ENCODE results near the gene SVOP.

Gene SVOP, protein sequence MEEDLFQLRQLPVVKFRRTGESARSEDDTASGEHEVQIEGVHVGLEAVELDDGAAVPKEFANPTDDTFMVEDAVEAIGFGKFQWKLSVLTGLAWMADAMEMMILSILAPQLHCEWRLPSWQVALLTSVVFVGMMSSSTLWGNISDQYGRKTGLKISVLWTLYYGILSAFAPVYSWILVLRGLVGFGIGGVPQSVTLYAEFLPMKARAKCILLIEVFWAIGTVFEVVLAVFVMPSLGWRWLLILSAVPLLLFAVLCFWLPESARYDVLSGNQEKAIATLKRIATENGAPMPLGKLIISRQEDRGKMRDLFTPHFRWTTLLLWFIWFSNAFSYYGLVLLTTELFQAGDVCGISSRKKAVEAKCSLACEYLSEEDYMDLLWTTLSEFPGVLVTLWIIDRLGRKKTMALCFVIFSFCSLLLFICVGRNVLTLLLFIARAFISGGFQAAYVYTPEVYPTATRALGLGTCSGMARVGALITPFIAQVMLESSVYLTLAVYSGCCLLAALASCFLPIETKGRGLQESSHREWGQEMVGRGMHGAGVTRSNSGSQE

DNA sequence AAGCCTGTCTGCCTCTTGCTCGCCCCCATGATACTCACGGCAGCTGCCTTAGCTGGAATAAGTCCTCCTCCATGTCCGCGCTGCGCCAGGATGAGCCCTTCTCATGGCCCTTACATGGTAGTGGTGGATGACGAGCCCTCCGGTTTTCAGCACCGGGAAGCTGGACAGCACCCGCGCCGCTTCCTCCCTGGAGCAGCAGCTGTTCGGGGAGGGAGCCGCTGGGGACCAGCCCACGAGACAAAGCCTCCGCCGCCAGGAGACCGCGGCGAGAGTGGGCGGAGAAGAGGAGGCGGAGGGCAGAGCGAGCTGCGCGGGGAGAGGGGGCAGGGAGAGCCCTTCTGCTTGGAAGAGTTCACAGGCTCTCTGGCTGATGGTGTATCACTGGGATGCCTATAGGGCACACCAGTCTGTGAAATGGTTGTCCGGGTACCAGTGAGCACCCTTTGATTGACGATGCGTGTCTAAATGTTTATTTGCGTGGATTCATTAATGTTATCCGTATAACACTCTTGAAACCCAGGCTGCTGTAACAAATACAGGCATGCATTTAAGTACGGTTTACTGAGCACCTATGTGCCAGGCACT, at the start of gene SVOP:
Gene SVOP, minus strand, starts transcription at position 273 of the 585 bp plus-strand sequence. Its CDS starts 200 bp downstream, at position 73.
- H4K20me1 ChIP-seq (ENCODE audit: insufficient read depth, low read length) = no peaks in the 10 kb centered on the region
- H3K27ac ChIP-seq (ENCODE audit: low read length) = no peak within 1 kb of the TSS
- H3K27me3 ChIP-seq (ENCODE audit: low read depth, low read length) = peaks cover 8% of the 10 kb centered on the region
- H3K9ac ChIP-seq (ENCODE audit: low read length) = no peak within 1 kb of the TSS
- H3K79me2 ChIP-seq (ENCODE audit: low read length) = no peaks in the 10 kb centered on the region
- no peak within 1 kb of the TSS for H2AFZ ChIP-seq (ENCODE audit: low read depth, low read length)
- TF ChIP-seq, protein P1, sequence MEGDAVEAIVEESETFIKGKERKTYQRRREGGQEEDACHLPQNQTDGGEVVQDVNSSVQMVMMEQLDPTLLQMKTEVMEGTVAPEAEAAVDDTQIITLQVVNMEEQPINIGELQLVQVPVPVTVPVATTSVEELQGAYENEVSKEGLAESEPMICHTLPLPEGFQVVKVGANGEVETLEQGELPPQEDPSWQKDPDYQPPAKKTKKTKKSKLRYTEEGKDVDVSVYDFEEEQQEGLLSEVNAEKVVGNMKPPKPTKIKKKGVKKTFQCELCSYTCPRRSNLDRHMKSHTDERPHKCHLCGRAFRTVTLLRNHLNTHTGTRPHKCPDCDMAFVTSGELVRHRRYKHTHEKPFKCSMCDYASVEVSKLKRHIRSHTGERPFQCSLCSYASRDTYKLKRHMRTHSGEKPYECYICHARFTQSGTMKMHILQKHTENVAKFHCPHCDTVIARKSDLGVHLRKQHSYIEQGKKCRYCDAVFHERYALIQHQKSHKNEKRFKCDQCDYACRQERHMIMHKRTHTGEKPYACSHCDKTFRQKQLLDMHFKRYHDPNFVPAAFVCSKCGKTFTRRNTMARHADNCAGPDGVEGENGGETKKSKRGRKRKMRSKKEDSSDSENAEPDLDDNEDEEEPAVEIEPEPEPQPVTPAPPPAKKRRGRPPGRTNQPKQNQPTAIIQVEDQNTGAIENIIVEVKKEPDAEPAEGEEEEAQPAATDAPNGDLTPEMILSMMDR (IDR thresholded peaks at IDR 0.05; ENCODE audit: low read depth, low read length) = no peak
- no peak for TF ChIP-seq EZH2phosphoT487 (IDR thresholded peaks at IDR 0.05; ENCODE audit: low read depth)
- no peaks in the 10 kb centered on the region for H3K36me3 ChIP-seq (replicated peaks; ENCODE audit: low read depth, low read length)
- no peak within 1 kb of the TSS for H3K4me2 ChIP-seq (ENCODE audit: low read length)
- no peaks in the 10 kb centered on the region for H3K4me1 ChIP-seq (ENCODE audit: low read length)
- H3K9me3 ChIP-seq (ENCODE audit: insufficient read depth, low read length) = peaks cover 10% of the 10 kb centered on the region; the same call in 1 of the 2 replicates
- no peak within 1 kb of the TSS for H3K4me3 ChIP-seq (ENCODE audit: low read length)

DNA sequence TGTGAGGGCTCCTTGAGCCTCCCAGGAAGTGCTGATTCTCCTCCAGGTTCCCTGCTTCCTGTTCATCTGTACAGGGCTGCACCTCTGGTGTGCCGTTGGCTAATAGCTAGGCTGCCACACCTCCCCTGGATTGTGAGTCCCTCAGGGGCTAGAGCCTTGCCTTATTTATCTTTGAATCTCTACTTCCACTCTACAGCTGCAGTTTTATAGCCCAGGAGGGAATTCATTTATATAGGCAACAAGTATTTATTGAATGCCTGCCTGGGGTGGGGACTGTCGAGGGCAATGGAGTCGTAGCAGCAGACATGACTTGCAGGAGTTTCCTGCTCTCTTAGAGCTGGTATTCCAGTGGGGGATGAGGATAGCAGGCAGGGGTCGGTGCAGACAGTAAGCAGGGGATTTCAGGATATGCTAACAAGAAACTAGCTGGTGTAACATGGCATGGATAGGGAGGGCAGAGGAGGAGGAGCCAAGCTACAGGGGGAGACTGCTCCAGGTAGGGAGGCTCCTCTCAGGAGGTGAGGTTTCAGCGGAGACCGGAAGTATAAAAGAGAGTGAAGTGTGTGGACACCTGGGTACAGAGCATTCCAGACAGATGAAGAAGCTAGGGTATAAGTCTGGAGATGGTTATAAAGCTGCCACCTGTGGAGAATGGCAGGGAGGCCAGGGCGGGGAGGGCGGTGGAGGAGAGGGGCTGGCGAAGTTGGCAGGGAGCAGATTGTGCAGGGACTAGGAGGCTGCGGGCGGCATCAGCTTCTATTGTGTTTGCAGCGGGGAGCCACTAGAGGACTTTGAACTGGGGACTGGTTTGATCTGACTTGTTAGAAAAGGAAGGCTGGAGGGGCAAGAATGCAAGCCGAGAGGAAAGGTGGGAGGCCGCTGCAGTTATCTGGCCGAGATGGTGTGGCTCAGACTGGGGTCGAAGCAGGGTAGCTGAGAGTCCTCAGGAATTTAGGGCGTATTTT, 48.7 kb upstream of the SVOP start:
- Histone ChIP-seq H3K9ac (ENCODE audit: low read length) (no peak overlapping the region), H3K9me3 (ENCODE audit: insufficient read depth, low read length) (no peaks in the 10 kb centered on the region), H3K79me2 (ENCODE audit: low read length) (no peaks in the 10 kb centered on the region), H3K4me2 (ENCODE audit: low read length) (no peak overlapping the region), H2AFZ (ENCODE audit: low read depth, low read length) (no peak overlapping the region), H3K4me1 (ENCODE audit: low read length) (no peaks in the 10 kb centered on the region), H3K4me3 (ENCODE audit: low read length) (no peak overlapping the region), H3K27me3 (ENCODE audit: low read depth, low read length) (no peaks in the 10 kb centered on the region), H3K36me3 (replicated peaks; ENCODE audit: low read depth, low read length) (peaks cover 2% of the 10 kb centered on the region), H3K27ac (ENCODE audit: low read length) (no peak overlapping the region), H4K20me1 (ENCODE audit: insufficient read depth, low read length) (no peaks in the 10 kb centered on the region)
- no peak for TF ChIP-seq EZH2phosphoT487 (IDR thresholded peaks at IDR 0.05; ENCODE audit: low read depth)
- TF ChIP-seq, protein P1 (IDR thresholded peaks at IDR 0.05; ENCODE audit: low read depth, low read length) = no peak

DNA sequence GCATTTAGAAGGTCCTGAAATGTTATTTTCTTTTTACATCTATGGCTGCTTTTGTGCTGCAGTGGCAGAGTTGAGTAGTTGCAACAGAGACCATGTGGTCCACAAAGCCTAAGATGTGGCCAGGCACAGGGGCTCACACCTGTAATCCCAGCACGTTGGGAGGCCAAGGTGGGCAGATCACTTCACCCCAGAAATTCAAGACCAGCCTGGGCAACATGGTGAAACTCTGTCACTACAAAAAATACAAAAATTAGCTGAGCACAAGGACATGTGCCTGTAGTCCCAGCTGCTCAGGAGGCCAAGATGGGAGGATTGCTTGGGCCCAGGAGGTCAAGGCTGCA, 45.0 kb upstream of the SVOP start:
- Histone ChIP-seq H3K36me3 (replicated peaks; ENCODE audit: low read depth, low read length) (peaks cover 4% of the 10 kb centered on the region), H3K27ac (ENCODE audit: low read length) (no peak overlapping the region), H2AFZ (ENCODE audit: low read depth, low read length) (no peak overlapping the region), H3K4me1 (ENCODE audit: low read length) (no peaks in the 10 kb centered on the region), H3K4me3 (ENCODE audit: low read length) (no peak overlapping the region), H4K20me1 (ENCODE audit: insufficient read depth, low read length) (no peaks in the 10 kb centered on the region), H3K79me2 (ENCODE audit: low read length) (no peaks in the 10 kb centered on the region), H3K9ac (ENCODE audit: low read length) (no peak overlapping the region), H3K4me2 (ENCODE audit: low read length) (no peak overlapping the region), H3K27me3 (ENCODE audit: low read depth, low read length) (no peaks in the 10 kb centered on the region), H3K9me3 (ENCODE audit: insufficient read depth, low read length) (no peaks in the 10 kb centered on the region)
- TF ChIP-seq, protein P1 (IDR thresholded peaks at IDR 0.05; ENCODE audit: low read depth, low read length) = no peak
- TF ChIP-seq EZH2phosphoT487 (IDR thresholded peaks at IDR 0.05; ENCODE audit: low read depth) = no peak
